Measurements from ENCODE around the gene SCEL. TPM values are rescaled to one million over a fixed set of nuclear protein-coding genes. Genes with fewer than 3 reads are reported as not detected.

Gene SCEL
- total and polyA plus RNA-seq, 7 donors = 0.04 TPM; not detected in 5

DNA sequence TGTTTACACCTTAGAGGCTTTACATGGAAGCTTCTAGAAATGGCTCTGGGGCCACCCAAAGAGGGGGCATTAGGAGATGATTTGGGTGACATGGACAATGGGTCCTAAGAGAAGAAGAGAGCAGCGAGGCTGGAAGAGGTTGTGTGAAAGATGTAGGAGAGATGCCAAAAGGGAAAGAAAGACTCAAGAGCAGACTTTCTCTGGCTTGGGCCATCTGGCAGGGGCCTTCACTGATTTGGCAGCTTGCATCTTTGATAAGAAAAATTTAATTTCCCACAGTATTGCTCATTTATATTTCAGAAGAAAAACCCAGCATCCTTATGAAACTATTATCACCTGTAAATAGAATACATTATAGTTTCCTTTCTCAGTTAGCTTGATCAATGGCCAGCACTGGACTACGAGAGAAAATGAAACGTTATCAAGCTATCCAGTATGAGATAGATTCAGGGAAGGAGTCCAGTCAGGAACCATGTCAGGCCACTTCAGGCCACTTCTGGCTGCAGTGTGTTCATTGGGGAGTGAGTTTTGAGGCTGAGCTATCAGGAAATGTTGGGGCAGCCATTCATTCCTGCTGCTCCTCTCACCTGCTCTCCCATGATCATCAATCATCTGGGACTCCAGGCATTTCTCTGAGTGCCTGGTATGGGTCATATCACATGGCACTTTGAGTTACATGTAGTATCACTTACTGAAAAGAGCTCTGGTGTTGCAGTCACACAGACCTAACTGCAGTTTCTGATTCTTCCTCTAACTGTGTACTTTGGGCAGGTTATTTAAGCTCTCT, 10.3 kb downstream of the SCEL start:
- Histone ChIP-seq H3K4me3 (no peak overlapping the region), H3K9me3 (no peaks in the 10 kb centered on the region), H3K36me3 (ENCODE audit: insufficient read depth in 1 of 2, low read depth in 1 of 2) (no peaks in the 10 kb centered on the region), H3K4me1 (no peaks in the 10 kb centered on the region), H3K27me3 (ENCODE audit: insufficient read depth in 3 of 3, low read length in 2 of 3) (no peaks in the 10 kb centered on the region), H3K27ac (no peak overlapping the region)
- DNase-seq = no peak
- intact Hi-C loops (cut with DNase I) = no loop called here
- ATAC-seq = no peak
- 30 to 34% (median 33%) methylated on average over 3 of the region's 3 CpGs for WGBS, 3 donors
- TF ChIP-seq, protein P1, sequence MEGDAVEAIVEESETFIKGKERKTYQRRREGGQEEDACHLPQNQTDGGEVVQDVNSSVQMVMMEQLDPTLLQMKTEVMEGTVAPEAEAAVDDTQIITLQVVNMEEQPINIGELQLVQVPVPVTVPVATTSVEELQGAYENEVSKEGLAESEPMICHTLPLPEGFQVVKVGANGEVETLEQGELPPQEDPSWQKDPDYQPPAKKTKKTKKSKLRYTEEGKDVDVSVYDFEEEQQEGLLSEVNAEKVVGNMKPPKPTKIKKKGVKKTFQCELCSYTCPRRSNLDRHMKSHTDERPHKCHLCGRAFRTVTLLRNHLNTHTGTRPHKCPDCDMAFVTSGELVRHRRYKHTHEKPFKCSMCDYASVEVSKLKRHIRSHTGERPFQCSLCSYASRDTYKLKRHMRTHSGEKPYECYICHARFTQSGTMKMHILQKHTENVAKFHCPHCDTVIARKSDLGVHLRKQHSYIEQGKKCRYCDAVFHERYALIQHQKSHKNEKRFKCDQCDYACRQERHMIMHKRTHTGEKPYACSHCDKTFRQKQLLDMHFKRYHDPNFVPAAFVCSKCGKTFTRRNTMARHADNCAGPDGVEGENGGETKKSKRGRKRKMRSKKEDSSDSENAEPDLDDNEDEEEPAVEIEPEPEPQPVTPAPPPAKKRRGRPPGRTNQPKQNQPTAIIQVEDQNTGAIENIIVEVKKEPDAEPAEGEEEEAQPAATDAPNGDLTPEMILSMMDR (IDR thresholded peaks at IDR 0.05) = no peak

DNA sequence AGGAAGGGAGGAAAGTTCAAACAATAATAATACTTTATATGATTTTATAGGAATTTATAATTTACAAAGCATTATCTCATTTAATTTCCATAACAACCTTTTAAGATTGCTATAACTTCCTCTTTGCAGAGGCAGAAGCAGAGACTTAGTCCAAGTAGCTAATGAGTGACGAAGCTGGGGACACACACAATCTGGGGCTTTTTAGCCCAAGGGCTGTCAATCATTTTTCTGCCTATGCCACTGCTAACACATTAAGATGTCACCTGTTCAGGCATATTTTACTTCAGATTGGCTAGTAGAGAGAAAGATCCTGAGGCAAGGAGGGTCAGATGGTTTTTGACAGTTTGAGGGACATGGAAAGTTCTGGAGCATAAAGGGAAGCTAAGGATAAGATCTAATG, 12.6 kb downstream of the SCEL start:
- TF ChIP-seq, protein P1 (IDR thresholded peaks at IDR 0.05) = no peak
- no peak for DNase-seq
- Histone ChIP-seq H3K27me3 (ENCODE audit: insufficient read depth in 3 of 3, low read length in 2 of 3) (no peaks in the 10 kb centered on the region), H3K4me1 (no peaks in the 10 kb centered on the region), H3K9me3 (no peaks in the 10 kb centered on the region), H3K4me3 (no peak overlapping the region), H3K27ac (no peak overlapping the region), H3K36me3 (ENCODE audit: insufficient read depth in 1 of 2, low read depth in 1 of 2) (no peaks in the 10 kb centered on the region)
- ATAC-seq = no peak
- intact Hi-C loops (cut with DNase I) = no loop called here
- WGBS, 3 donors = 86 to 96% (median 95%) methylated on average over 1 of the region's 1 CpG

DNA sequence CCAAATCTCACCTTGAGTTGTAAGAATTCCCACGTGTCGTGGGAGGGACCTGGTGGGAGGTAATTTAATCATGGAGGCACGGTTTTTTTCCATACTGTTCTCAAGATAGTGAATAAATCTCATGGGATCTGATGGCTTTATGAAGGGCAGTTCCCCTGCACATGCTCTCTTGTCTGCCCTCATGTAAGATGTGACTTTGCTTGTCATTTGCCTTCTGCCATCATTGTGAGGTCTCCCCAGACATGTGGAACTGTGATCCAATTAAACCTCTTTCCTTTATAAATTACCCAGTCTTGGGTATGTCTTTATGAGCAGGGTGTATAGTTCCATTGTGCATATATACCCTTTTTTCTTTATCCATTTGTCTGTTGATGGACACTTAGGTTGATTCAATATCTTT, 13.1 kb downstream of the SCEL start:
- ATAC-seq = no peak
- H3K27me3 ChIP-seq (ENCODE audit: insufficient read depth in 3 of 3, low read length in 2 of 3) = no peaks in the 10 kb centered on the region
- H3K27ac ChIP-seq = no peak overlapping the region
- WGBS, 3 donors = 78 to 82% (median 81%) methylated on average over 3 of the region's 3 CpGs
- DNase-seq = no peak
- TF ChIP-seq, protein P1 (IDR thresholded peaks at IDR 0.05) = no peak
- H3K4me1 ChIP-seq = no peaks in the 10 kb centered on the region
- no peaks in the 10 kb centered on the region for H3K9me3 ChIP-seq
- no peaks in the 10 kb centered on the region for H3K36me3 ChIP-seq (ENCODE audit: insufficient read depth in 1 of 2, low read depth in 1 of 2)
- H3K4me3 ChIP-seq = no peak overlapping the region
- intact Hi-C loops (cut with DNase I) = no loop called here

DNA sequence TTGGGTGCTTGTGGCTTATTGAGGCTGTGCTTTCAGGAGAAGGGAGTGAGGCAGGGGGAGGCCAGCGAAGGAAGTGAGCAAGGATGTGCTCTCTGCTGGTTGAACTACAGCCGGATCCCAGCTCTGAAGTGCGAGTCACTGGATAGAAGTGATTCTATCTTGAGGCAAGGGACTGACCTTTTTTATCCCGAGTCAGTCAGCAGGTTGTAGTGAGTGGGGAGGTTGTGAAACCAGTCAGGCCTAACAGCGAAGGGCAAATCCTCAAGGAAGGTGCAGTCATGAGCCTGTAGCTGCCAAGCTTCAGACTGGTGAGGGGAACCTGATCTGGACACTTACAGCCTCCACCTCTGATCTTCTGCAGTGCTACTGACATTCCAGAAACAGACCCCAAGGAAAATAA, 18.6 kb downstream of the SCEL start:
- H3K4me3 ChIP-seq = no peak overlapping the region
- no peak overlapping the region for H3K27ac ChIP-seq
- no peaks in the 10 kb centered on the region for H3K36me3 ChIP-seq (ENCODE audit: insufficient read depth in 1 of 2, low read depth in 1 of 2)
- ATAC-seq = no peak
- no peak for DNase-seq
- H3K4me1 ChIP-seq = no peaks in the 10 kb centered on the region
- H3K9me3 ChIP-seq = no peaks in the 10 kb centered on the region
- TF ChIP-seq, protein P1 (IDR thresholded peaks at IDR 0.05) = no peak
- H3K27me3 ChIP-seq (ENCODE audit: insufficient read depth in 3 of 3, low read length in 2 of 3) = no peaks in the 10 kb centered on the region
- 75 to 78% (median 78%) methylated on average over 5 of the region's 5 CpGs for WGBS, 3 donors
- intact Hi-C loops (cut with DNase I) = no loop called here

DNA sequence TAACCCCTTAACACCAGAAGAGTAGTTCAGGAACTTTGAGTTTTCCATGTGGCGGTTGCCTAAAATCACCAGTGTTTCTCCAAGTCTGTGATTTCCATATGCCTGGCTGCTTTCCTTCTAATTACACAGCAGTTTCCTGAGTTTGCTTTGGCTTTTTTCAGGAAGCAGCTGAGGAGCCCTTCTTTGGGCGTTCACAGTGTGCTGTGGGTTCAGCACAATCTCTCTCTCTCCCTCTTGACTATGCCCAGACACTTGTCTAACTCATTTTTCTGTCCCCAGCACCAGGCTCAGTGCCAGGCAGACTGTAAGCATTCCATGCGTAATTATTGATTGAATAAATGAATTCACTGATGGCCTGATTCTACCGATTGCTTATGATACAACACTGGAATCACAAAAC, 19.7 kb downstream of the SCEL start:
- intact Hi-C loops (cut with DNase I) = no loop called here
- no peak for ATAC-seq
- TF ChIP-seq, protein P1 (IDR thresholded peaks at IDR 0.05) = no peak

More for the DNA sequence above, 19.7 kb downstream of the SCEL start:
- H3K4me1 ChIP-seq = no peaks in the 10 kb centered on the region
- WGBS, 3 donors = 40 to 57% (median 46%) methylated on average over 4 of the region's 4 CpGs
- no peaks in the 10 kb centered on the region for H3K36me3 ChIP-seq (ENCODE audit: insufficient read depth in 1 of 2, low read depth in 1 of 2)
- no peaks in the 10 kb centered on the region for H3K9me3 ChIP-seq
- DNase-seq = no peak
- H3K27me3 ChIP-seq (ENCODE audit: insufficient read depth in 3 of 3, low read length in 2 of 3) = no peaks in the 10 kb centered on the region
- H3K4me3 ChIP-seq = no peak overlapping the region
- H3K27ac ChIP-seq = no peak overlapping the region
